ENCODE results near the gene TUG1. TPM values are rescaled to one million over a fixed set of nuclear protein-coding genes. Genes with fewer than 3 reads are reported as not detected.

Gene TUG1
- total and polyA plus RNA-seq, 10 of the 15 experiments (the other 5 are each of a cell fraction or from before 2014, with no cell fraction given), result 19.3 to 116 (median 54.9) TPM

- H3K9me3 ChIP-seq (replicated peaks; ENCODE audit: control insufficient read depth, insufficient read depth, low read length), result no peaks in the 10 kb centered on the region
- ATAC-seq (no peak), FAIRE-seq (no peak), DNase-seq (ENCODE audit: low read depth, low spot score) (no peak)
- no TSS peak for BruUV-seq (replicated peaks)
- peaks cover 3% of the 10 kb centered on the region; the same call in 1 of the 2 replicates for H3K79me2 ChIP-seq (ENCODE audit: control insufficient read depth, insufficient read depth, low read length)
- ChIA-PET CTCF (interaction anchor here (0.7 kb wide), 1 partner anchor 291 kb away, joined by 3 read pairs; no protein-coding TSS in a partner anchor), POLR2A (interaction anchor here (0.6 kb wide), 1 partner anchor 227 kb away, joined by 3 read pairs; no protein-coding TSS in a partner anchor), SMC1A (ENCODE audit: uncharacterized antibody, unreplicated experiment) (no interaction called here), RAD21 (ENCODE audit: unreplicated experiment) (no interaction called here)
- TF ChIP-seq YY1 (IDR thresholded peaks at IDR 0.05; ENCODE audit: low read depth, low read length) (no peak), EGR1 (IDR thresholded peaks at IDR 0.05; ENCODE audit: borderline replicate concordance in 1 of 2, low read depth in 2 of 2, low read length in 2 of 2) (no peak), ELK1 (IDR thresholded peaks at IDR 0.05; ENCODE audit: low read depth, low read length) (no peak), ZZZ3 (IDR thresholded peaks at IDR 0.05; ENCODE audit: control insufficient read depth, insufficient read length, low read depth) (no peak), EP300 (IDR thresholded peaks at IDR 0.05; ENCODE audit: borderline replicate concordance in 1 of 2, control insufficient read depth in 1 of 2, low read depth in 2 of 2, low read length in 2 of 2) (no peak), NRF1 (conservative IDR thresholded peaks at IDR 0.05; ENCODE audit: low read depth, low read length) (no peak), NFIC (IDR thresholded peaks at IDR 0.05; ENCODE audit: low read depth, low read length) (no peak), ESRRA (IDR thresholded peaks at IDR 0.05; ENCODE audit: low read length) (no peak), TARDBP (IDR thresholded peaks at IDR 0.05; ENCODE audit: borderline replicate concordance) (no peak), EED (IDR thresholded peaks at IDR 0.05; ENCODE audit: low read depth) (no peak), SP1 (IDR thresholded peaks at IDR 0.05; ENCODE audit: low read depth, low read length) (no peak), CHD2 (IDR thresholded peaks at IDR 0.05; ENCODE audit: borderline replicate concordance, low read depth, low read length) (no peak), ZBTB33 (IDR thresholded peaks at IDR 0.05) (no peak), STAT1 (conservative IDR thresholded peaks at IDR 0.05) (no peak), HCFC1 (IDR thresholded peaks at IDR 0.05; ENCODE audit: low read length) (no peak), TCF7 (IDR thresholded peaks at IDR 0.05; ENCODE audit: borderline replicate concordance) (no peak), MXI1 (IDR thresholded peaks at IDR 0.05; ENCODE audit: low read depth, low read length) (no peak), KAT2A (conservative IDR thresholded peaks at IDR 0.05; ENCODE audit: control insufficient read depth, low read depth, low read length) (no peak)
- no peak overlapping the region for H3K4me3 ChIP-seq
- peaks cover 0 to 11% of the 10 kb centered on the region in 2 experiments; a peak in 2 of 4 replicates for H3K36me3 ChIP-seq (ENCODE audit: control insufficient read depth in 2 of 2, insufficient read depth in 2 of 2, low read length in 1 of 2)
- no peak overlapping the region for H3K27ac ChIP-seq (ENCODE audit: control insufficient read depth, insufficient read depth)
- no peak overlapping the region for H3K4me2 ChIP-seq (ENCODE audit: control insufficient read depth, insufficient read depth)
- no peak overlapping the region for H3K9ac ChIP-seq (ENCODE audit: control insufficient read depth, insufficient read depth, low read length)
- intact Hi-C loops (cut with micrococcal nuclease; ENCODE audit: unreplicated experiment) (no loop called here), in situ Hi-C loops (cut with MboI) (no loop called here)
- H4K20me1 ChIP-seq (ENCODE audit: control insufficient read depth, insufficient read depth), result no peaks in the 10 kb centered on the region
- H3K4me1 ChIP-seq (ENCODE audit: control insufficient read depth, insufficient read depth, low read length), result peaks cover 3% of the 10 kb centered on the region; the same call in 1 of the 2 replicates
- no peak overlapping the region for H2AFZ ChIP-seq (ENCODE audit: control insufficient read depth, low read depth, low read length)
- H3K27me3 ChIP-seq (replicated peaks in 1 of 2; ENCODE audit: control insufficient read depth in 2 of 2, insufficient read depth in 2 of 2, low read length in 1 of 2), result no peaks in the 10 kb centered on the region
- WGBS (ENCODE audit: insufficient coverage, insufficient replicate concordance, low lambda C conversion rate, missing lambda C conversion rate), result 93% methylated on average over 5 of the region's 5 CpGs
Observed at GRCh38 chr22:30925667-30926066, 43.4 kb upstream of the TUG1 start.
